Liver (tissue), 9 donors: ENCODE results near the gene SHC2. TPM values are rescaled to one million over a fixed set of nuclear protein-coding genes. Genes with fewer than 3 reads are reported as not detected.

Experiments used
- DNase-seq: peaks from one replicate; pipeline ENCODE4 v3.0.0-alpha.2; 2017; ENCODE audit warnings: low spot score
- H3K27ac ChIP-seq, 2 donors: one replicate each; pipeline ENCODE4 v1.7.0; 2013; ENCODE audit warnings: inconsistent platforms in 2 of 2, low read length in 2 of 2, control low read depth in 1 of 2, low read depth in 1 of 2, mild to moderate bottlenecking in 1 of 2
- H3K27me3 ChIP-seq, 4 donors: one replicate each; pipeline versions ENCODE4 v1.6.1 to v1.7.0; 2013; ENCODE audit warnings: low read length in 3 of 4, inconsistent platforms in 1 of 4, mild to moderate bottlenecking in 1 of 4, moderate library complexity in 1 of 4; ENCODE audit not compliant: control insufficient read depth in 4 of 4, insufficient read depth in 4 of 4
- H3K36me3 ChIP-seq, 4 donors: one replicate each; pipeline versions ENCODE4 v1.6.1 to v1.7.0; 2013; ENCODE audit warnings: low read length in 3 of 4, mild to moderate bottlenecking in 3 of 4, low read depth in 1 of 4, moderate library complexity in 1 of 4; ENCODE audit not compliant: control insufficient read depth in 4 of 4, insufficient read depth in 3 of 4
- H3K4me1 ChIP-seq, 4 donors: one replicate each; pipeline versions ENCODE4 v1.6.1 to v1.7.0; 2013; ENCODE audit warnings: low read length in 3 of 4, mild to moderate bottlenecking in 3 of 4, moderate library complexity in 1 of 4; ENCODE audit not compliant: control insufficient read depth in 4 of 4, insufficient read depth in 4 of 4
- H3K4me3 ChIP-seq, 3 donors: one replicate each; pipeline versions ENCODE4 v1.6.1 to v1.7.0; 2013; ENCODE audit warnings: low read length in 3 of 3, control low read depth in 1 of 3, low read depth in 1 of 3, mild to moderate bottlenecking in 1 of 3
- H3K9ac ChIP-seq, 2 donors: one replicate each; pipeline ENCODE4 v1.7.0; 2013; ENCODE audit warnings: low read length in 2 of 2, mild to moderate bottlenecking in 2 of 2, moderate library complexity in 2 of 2, control low read depth in 1 of 2, low read depth in 1 of 2
- H3K9me3 ChIP-seq, 4 donors: one replicate each; pipeline versions ENCODE4 v1.6.1 to v1.7.0; 2013; ENCODE audit warnings: low read length in 3 of 4; ENCODE audit not compliant: control insufficient read depth in 4 of 4
- ATF3 ChIP-seq: IDR thresholded peaks from 2 replicates; pipeline ENCODE4 v1.6.1; 2016; ENCODE audit warnings: antibody characterized with exemption
- CTCF ChIP-seq: fragments of 150-350 bp; IDR thresholded peaks from 2 replicates; pipeline ENCODE4 v1.5.1; 2017; ENCODE audit warnings: improper control_type of control experiment, low read depth, low read length; ENCODE audit not compliant: missing input control
- EGR1 ChIP-seq, 2 donors: IDR thresholded peaks; 2 replicates each; pipeline ENCODE4 v1.6.1; 2016 to 2018; ENCODE audit warnings: antibody characterized with exemption in 2 of 2, low read depth in 2 of 2
- FOXA1 ChIP-seq: IDR thresholded peaks from 2 replicates; pipeline ENCODE4 v1.6.1; 2016; ENCODE audit warnings: antibody characterized with exemption
- FOXA2 ChIP-seq: IDR thresholded peaks from 2 replicates; pipeline ENCODE4 v1.6.1; 2016; ENCODE audit warnings: antibody characterized with exemption
- GABPA ChIP-seq, 2 donors: IDR thresholded peaks in 1 of 2; conservative IDR thresholded peaks in 1 of 2; 2 replicates each; pipeline ENCODE4 v1.6.1; 2016; ENCODE audit warnings: antibody characterized with exemption in 2 of 2, mild to moderate bottlenecking in 1 of 2, moderate library complexity in 1 of 2
- HNF4A ChIP-seq, 2 donors: conservative IDR thresholded peaks; 2 replicates each; pipeline ENCODE4 v1.6.1; 2016; ENCODE audit warnings: antibody characterized with exemption in 2 of 2, mild to moderate bottlenecking in 2 of 2
- MAX ChIP-seq: IDR thresholded peaks from 2 replicates; pipeline ENCODE4 v1.6.1; 2016; ENCODE audit warnings: antibody characterized with exemption
- NR2F2 ChIP-seq: IDR thresholded peaks from 2 replicates; pipeline ENCODE4 v1.6.1; 2016; ENCODE audit warnings: antibody characterized with exemption
- ZBTB33 ChIP-seq: IDR thresholded peaks from 2 replicates; pipeline ENCODE4 v1.6.1; 2016; ENCODE audit warnings: antibody characterized with exemption
- WGBS: extraction: QIAGEN DNeasy Blood & Tissue Kit; methylation state at CpG from one replicate; pipeline ENCODE4 v1.1.7; 2013; 5-methylcytosine and 5-hydroxymethylcytosine counted together
- polyA plus RNA-seq, 2 donors: library from polyadenylated mRNA; stranded (reverse) in 1 of 2; unstranded in 1 of 2; fragments of 200-250 nt in 1 of 2; fragments of >200 nt in 1 of 2; fragmentation: Nextera tagmentation in 1 of 2; extraction: Ambion mirVana in 1 of 2; gene quantifications; one replicate each; pipeline versions ENCODE4 v1.2.1 to v1.2.3, GENCODE V29; 2013 to 2015
- total RNA-seq, 2 donors: library from RNA; depleted of rRNA; stranded (reverse); fragments of >200 nt; gene quantifications; one replicate each; pipeline ENCODE4 v1.2.3, GENCODE V29; 2014
- TF ChIP-seq, protein P1 (sequence below): IDR thresholded peaks from 2 replicates; pipeline ENCODE4 v1.6.1; 2016; ENCODE audit warnings: antibody characterized with exemption, mild to moderate bottlenecking
- donor health status: healthy.
- donor health status: healthy.
- donor health status: healthy.
- donor health status: healthy.
- donor health status: healthy.

The SHC2 gene
- total and polyA plus RNA-seq, 4 donors = 15.6 to 43.0 (median 23.0) TPM

DNA sequence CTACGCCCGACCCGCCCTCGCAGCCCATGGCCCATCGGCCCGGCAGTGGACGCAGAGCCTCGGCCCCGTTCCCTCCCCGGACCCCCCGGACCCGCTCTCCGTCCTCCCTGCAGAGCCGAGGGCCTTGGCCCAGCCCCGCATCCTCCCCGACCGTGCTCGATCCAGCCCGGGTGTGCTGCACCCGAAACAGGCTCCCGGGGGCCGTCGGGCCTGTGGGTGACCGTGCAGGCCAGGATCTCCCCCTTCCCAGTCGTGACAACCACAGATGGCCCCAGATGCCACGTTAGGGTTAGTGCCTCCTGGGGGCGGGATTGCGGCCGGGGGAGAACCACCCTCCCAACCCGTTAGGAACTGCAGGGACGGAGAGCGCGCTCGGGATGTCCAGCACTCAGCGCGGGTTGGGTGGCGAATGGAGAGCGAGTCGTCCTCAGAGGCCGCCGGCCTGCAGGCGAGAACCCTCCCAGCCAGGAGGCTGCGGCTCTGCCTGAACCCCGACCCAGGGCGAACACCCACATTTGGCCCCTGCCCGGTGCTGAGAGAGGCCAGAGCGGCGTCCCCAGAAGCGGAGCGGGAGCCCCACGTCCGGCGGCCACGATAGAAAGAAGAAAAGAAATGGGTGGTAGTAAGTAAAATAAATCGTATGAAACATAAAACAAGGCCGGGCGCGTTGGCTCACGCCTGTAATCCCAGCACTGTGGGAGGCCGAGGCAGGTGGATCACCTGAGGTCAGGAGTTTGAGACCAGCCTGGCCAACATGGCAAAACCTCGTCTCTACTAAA lies 28.8 kb upstream of the SHC2 start:
- peaks cover 0 to 11% (median 4%) of the 10 kb centered on the region in 4 donors for H3K4me1 ChIP-seq
- TF ChIP-seq, protein P1, sequence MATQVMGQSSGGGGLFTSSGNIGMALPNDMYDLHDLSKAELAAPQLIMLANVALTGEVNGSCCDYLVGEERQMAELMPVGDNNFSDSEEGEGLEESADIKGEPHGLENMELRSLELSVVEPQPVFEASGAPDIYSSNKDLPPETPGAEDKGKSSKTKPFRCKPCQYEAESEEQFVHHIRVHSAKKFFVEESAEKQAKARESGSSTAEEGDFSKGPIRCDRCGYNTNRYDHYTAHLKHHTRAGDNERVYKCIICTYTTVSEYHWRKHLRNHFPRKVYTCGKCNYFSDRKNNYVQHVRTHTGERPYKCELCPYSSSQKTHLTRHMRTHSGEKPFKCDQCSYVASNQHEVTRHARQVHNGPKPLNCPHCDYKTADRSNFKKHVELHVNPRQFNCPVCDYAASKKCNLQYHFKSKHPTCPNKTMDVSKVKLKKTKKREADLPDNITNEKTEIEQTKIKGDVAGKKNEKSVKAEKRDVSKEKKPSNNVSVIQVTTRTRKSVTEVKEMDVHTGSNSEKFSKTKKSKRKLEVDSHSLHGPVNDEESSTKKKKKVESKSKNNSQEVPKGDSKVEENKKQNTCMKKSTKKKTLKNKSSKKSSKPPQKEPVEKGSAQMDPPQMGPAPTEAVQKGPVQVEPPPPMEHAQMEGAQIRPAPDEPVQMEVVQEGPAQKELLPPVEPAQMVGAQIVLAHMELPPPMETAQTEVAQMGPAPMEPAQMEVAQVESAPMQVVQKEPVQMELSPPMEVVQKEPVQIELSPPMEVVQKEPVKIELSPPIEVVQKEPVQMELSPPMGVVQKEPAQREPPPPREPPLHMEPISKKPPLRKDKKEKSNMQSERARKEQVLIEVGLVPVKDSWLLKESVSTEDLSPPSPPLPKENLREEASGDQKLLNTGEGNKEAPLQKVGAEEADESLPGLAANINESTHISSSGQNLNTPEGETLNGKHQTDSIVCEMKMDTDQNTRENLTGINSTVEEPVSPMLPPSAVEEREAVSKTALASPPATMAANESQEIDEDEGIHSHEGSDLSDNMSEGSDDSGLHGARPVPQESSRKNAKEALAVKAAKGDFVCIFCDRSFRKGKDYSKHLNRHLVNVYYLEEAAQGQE = peak; percentile 59
- TF ChIP-seq CTCF = no peak
- WGBS = 14% methylated on average over 61 of the region's 61 CpGs
- no peaks in the 10 kb centered on the region for H3K27me3 ChIP-seq
- no peaks in the 10 kb centered on the region for H3K36me3 ChIP-seq
- H3K9ac ChIP-seq = peak overlapping the region in 1 of 2 donors; percentile 45
- H3K27ac ChIP-seq = peak overlapping the region; percentile 90 to 91
- no peak for DNase-seq
- peak overlapping the region; percentile 30 to 86 (median 81) for H3K4me3 ChIP-seq
- no peaks in the 10 kb centered on the region for H3K9me3 ChIP-seq

DNA sequence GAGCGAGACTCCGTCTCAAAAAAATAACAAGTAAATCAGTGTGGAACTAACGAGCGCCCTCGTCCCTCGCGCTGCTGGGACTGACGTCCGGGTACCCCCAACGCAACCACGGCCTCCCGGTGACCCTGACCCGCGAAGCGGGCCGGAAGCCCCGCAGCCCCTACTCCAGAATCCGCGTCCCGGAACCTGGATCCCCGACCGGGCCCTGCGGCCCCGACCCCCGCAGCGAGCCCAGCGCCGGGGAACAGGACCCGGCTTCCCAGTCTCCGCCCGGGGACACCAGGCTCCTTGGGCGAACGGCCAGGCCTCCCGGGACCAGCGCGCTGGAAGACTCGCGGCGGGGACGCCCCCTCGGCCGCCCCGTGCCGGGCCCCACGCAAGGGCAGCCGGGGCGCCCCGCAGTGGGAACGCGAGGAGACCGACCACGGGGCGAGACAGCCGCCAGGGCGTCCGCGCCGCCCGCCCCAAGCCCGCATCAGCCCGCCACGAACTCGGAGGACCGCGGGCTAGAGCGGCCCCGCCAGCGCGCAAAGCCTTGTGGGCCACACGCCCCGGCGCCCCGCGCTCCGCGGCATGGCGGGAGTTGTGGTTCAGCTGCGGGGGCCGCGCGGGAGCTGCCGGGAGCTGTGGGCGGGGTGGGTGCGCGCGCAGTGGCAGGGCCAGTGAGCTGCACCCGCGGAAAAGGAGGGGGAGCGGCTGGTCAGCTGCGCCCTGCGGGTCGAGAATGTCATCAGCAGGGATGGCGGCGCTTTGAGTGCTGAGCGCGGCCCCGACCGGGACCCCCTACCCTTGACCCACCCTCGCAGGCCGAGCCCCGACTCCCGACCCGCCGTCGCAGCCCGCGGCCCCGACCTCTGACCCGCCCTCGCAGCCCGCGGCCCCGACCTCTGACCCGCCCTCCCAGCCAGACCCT lies 27.9 kb upstream of the SHC2 start:
- Histone ChIP-seq H3K4me1 (peaks cover 0 to 11% (median 4%) of the 10 kb centered on the region in 4 donors), H3K36me3 (no peaks in the 10 kb centered on the region), H3K9me3 (no peaks in the 10 kb centered on the region), H3K27ac (peak overlapping the region; percentile 90 to 91), H3K9ac (peak overlapping the region; percentile 71 to 88), H3K27me3 (no peaks in the 10 kb centered on the region), H3K4me3 (peak overlapping the region; percentile 81 to 86 (median 83))
- under 1% methylated on average over 113 of the region's 114 CpGs for WGBS
- TF ChIP-seq, protein P1 = no peak
- TF ChIP-seq ATF3 = no peak
- TF ChIP-seq EGR1 (IDR thresholded peaks at IDR 0.05; ENCODE audit: low read depth in 2 of 2) = peak in 1 of 2 donors; percentile 13
- no peak for TF ChIP-seq FOXA1
- TF ChIP-seq NR2F2 = peak; percentile 16
- TF ChIP-seq MAX = no peak
- TF ChIP-seq HNF4A (conservative IDR thresholded peaks at IDR 0.05) = peak in 1 of 2 donors; percentile 46
- TF ChIP-seq FOXA2 = no peak
- peak in 1 of 2 donors; percentile 57 for TF ChIP-seq GABPA (IDR thresholded peaks at IDR 0.05 in 1 of 2, conservative IDR thresholded peaks at IDR 0.05 in 1 of 2)
- TF ChIP-seq ZBTB33 = no peak
- peak; percentile 96 for DNase-seq
